Mesenchymal stem cell (in vitro differentiated cells and primary cell): ENCODE measurements around the gene APC2.

Source experiments
- DNase-seq: peaks from one replicate; pipeline ENCODE4 v3.0.0-alpha.2; 2013
- H2AFZ ChIP-seq: one replicate; pipeline ENCODE4 v1.6.1; 2013; ENCODE audit warnings: low read depth, mild to moderate bottlenecking, control low read depth, inconsistent platforms, low read length, moderate library complexity
- H2AK5ac ChIP-seq: 2 replicates; pipeline ENCODE4 v1.6.1; 2013; ENCODE audit warnings: low read length, moderate library complexity, mild to moderate bottlenecking, inconsistent platforms; ENCODE audit not compliant: severe bottlenecking
- H2BK120ac ChIP-seq: one replicate; pipeline ENCODE4 v1.6.1; 2013; ENCODE audit warnings: low read depth, mild to moderate bottlenecking, inconsistent platforms, low read length, moderate library complexity
- H2BK12ac ChIP-seq, 2 experiments: one replicate each; pipeline ENCODE4 v1.6.1; 2013; ENCODE audit warnings: inconsistent platforms in 2 of 2, low read length in 2 of 2, mild to moderate bottlenecking in 2 of 2, moderate library complexity in 2 of 2, control low read depth in 1 of 2
- H2BK15ac ChIP-seq: one replicate; pipeline ENCODE4 v1.6.1; 2013; ENCODE audit warnings: mild to moderate bottlenecking, low read depth, inconsistent platforms; ENCODE audit not compliant: poor library complexity, severe bottlenecking
- H2BK5ac ChIP-seq: 2 replicates; pipeline ENCODE4 v1.6.1; 2013; ENCODE audit warnings: low read depth, mild to moderate bottlenecking, low read length, control low read depth, inconsistent platforms; ENCODE audit not compliant: poor library complexity, severe bottlenecking
- H3K14ac ChIP-seq, 2 experiments: one replicate each; pipeline ENCODE4 v1.6.1; 2013; ENCODE audit warnings: inconsistent platforms in 2 of 2, low read length in 2 of 2, control low read depth in 1 of 2, mild to moderate bottlenecking in 1 of 2, moderate library complexity in 1 of 2
- H3K18ac ChIP-seq, 2 experiments: one replicate each; pipeline ENCODE4 v1.6.1; 2013; ENCODE audit warnings: inconsistent platforms in 2 of 2, low read length in 2 of 2, control low read depth in 1 of 2, low read depth in 1 of 2, mild to moderate bottlenecking in 1 of 2
- H3K23ac ChIP-seq, 2 experiments: one replicate each; pipeline ENCODE4 v1.6.1; 2013; ENCODE audit warnings: inconsistent platforms in 2 of 2, low read length in 2 of 2, mild to moderate bottlenecking in 2 of 2, moderate library complexity in 2 of 2, control low read depth in 1 of 2
- H3K27ac ChIP-seq: 2 replicates; pipeline ENCODE4 v1.5.1; 2013; ENCODE audit warnings: mild to moderate bottlenecking, moderate library complexity, low read length, control low read depth, inconsistent platforms; ENCODE audit not compliant: poor library complexity, severe bottlenecking
- H3K27me3 ChIP-seq, 2 experiments: 2 replicates each; pipeline versions ENCODE4 v1.6.1 to v1.7.0; 2013; ENCODE audit warnings: low read length in 2 of 2, mild to moderate bottlenecking in 2 of 2, moderate library complexity in 2 of 2, control low read depth in 1 of 2, inconsistent platforms in 1 of 2; ENCODE audit not compliant: control insufficient read depth in 1 of 2, insufficient read depth in 1 of 2
- H3K36me3 ChIP-seq, 2 experiments: 2 replicates each; pipeline versions ENCODE4 v1.6.1 to v1.7.0; 2013; ENCODE audit warnings: low read length in 2 of 2, control low read depth in 1 of 2, inconsistent platforms in 1 of 2, low read depth in 1 of 2, mild to moderate bottlenecking in 1 of 2; ENCODE audit not compliant: insufficient read depth in 2 of 2, control insufficient read depth in 1 of 2
- H3K4ac ChIP-seq, 2 experiments: one replicate each; pipeline ENCODE4 v1.6.1; 2013; ENCODE audit warnings: inconsistent platforms in 2 of 2, low read length in 2 of 2, mild to moderate bottlenecking in 2 of 2, moderate library complexity in 2 of 2, control low read depth in 1 of 2, low read depth in 1 of 2
- H3K4me1 ChIP-seq: 2 replicates; pipeline ENCODE4 v1.6.1; 2013; ENCODE audit warnings: low read depth, low read length, control low read depth; ENCODE audit not compliant: control insufficient read depth, insufficient read depth
- H3K4me2 ChIP-seq: 2 replicates; pipeline ENCODE4 v1.6.1; 2013; ENCODE audit warnings: low read length, mild to moderate bottlenecking, inconsistent platforms; ENCODE audit not compliant: poor library complexity, severe bottlenecking
- H3K4me3 ChIP-seq, 2 experiments: 2 replicates each; pipeline versions ENCODE4 v1.5.1 to v1.7.0; 2013; ENCODE audit warnings: low read length in 2 of 2, mild to moderate bottlenecking in 2 of 2, control low read depth in 1 of 2, low read depth in 1 of 2; ENCODE audit not compliant: insufficient read depth in 1 of 2
- H3K79me1 ChIP-seq: replicated peaks from 2 replicates; pipeline ENCODE4 v1.6.1; 2013; ENCODE audit warnings: mild to moderate bottlenecking, control low read depth, low read length, inconsistent platforms; ENCODE audit not compliant: poor library complexity, severe bottlenecking
- H3K9ac ChIP-seq: 2 replicates; pipeline ENCODE4 v1.7.0; 2013; ENCODE audit warnings: mild to moderate bottlenecking, low read length, moderate library complexity
- H3K9me3 ChIP-seq: 2 replicates; pipeline ENCODE4 v1.7.0; 2013; ENCODE audit warnings: mild to moderate bottlenecking, low read length; ENCODE audit not compliant: control insufficient read depth
- H4K8ac ChIP-seq: one replicate; pipeline ENCODE4 v1.6.1; 2013; ENCODE audit warnings: inconsistent platforms, mild to moderate bottlenecking, low read length, moderate library complexity
- H4K91ac ChIP-seq: one replicate; pipeline ENCODE4 v1.6.1; 2013; ENCODE audit warnings: mild to moderate bottlenecking, low read length, inconsistent platforms
- WGBS: methylation state at CpG from one replicate; pipeline ENCODE4 v1.1.7; 2013; ENCODE audit warnings: mixed read lengths; 5-methylcytosine and 5-hydroxymethylcytosine counted together

Gene APC2

DNA sequence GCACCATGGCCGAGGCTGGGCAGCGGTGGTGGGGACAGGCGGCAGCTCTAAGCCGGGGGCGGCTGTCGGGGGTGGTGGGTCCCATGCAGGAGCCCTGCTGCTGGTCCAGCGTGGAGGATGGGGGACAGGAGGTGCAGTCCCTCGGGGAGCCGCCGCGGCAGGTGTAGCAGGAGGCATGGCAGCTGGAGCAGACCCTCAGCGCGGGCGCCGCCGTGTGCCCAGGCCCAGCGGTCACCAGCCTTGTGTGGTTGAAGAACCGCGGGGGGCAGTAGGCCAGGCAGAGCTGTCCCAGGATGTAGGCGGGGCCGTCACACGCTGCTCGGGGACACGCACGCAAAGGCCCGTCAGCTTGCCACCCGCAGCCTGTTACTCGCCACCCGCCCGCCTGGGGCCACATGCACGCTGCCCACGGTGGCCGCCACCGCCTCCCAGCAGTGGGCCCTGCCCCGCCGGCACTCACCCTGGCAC, 32.0 kb downstream of the APC2 start:
- H2BK5ac ChIP-seq, result no peak overlapping the region
- DNase-seq, result no peak

DNA sequence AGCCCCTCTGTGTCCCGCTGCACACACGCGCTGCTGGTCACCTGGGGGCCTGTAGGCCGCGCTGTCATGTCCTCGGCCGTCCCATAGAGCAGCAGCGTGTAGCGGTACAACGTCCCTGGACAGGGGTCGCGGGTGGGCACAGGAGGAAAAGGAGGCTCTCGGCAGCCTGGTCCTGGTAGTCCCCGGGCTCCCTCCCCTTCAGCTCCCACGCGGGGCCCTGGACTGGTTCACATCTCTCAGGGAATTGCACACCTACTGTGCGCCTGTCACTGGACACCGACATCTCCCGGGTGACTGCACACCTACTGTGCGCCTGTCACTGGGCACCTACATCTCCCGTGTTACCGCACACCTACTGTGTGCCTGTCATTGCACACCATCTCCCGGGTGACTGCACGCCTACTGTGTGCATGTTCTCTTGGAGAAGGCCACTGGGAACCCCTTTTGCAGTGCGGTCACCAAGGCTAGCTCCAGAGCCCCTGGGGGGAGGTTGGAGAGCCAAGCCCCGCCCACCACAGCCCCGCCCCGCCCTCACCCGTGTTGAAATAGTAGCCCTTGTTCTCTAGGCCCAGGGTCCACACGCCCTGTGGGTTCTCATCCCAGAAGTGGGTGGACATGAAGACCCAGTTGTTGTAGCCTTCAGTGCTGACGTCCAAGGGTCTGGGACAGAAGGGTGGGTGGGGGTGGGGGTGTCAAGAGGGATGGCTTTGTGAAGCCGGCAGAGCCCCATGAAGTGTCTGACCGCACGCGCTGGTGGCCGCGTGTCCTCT, 32.6 kb downstream of the APC2 start:
- no peak for DNase-seq
- Histone ChIP-seq H3K27me3 (no peaks in the 10 kb centered on the region), H2AFZ (no peak overlapping the region), H3K36me3 (peaks cover under 1 to 26% of the 10 kb centered on the region in 2 experiments), H3K9me3 (no peaks in the 10 kb centered on the region), H2BK15ac (no peak overlapping the region), H3K14ac (no peak overlapping the region), H4K91ac (peak overlapping the region; percentile 67), H2BK12ac (no peak overlapping the region), H3K4ac (no peak overlapping the region), H3K9ac (no peak overlapping the region), H3K27ac (no peak overlapping the region), H3K23ac (no peak overlapping the region), H2AK5ac (no peak overlapping the region), H3K79me1 (peaks cover 2% of the 10 kb centered on the region), H3K18ac (peak overlapping the region in 1 of 2 experiments; percentile 25), H2BK120ac (no peak overlapping the region), H4K8ac (no peak overlapping the region), H3K4me2 (no peak overlapping the region), H3K4me1 (peaks cover 6% of the 10 kb centered on the region), H3K4me3 (no peak overlapping the region), H2BK5ac (no peak overlapping the region)
- WGBS, result 91% methylated on average over 37 of the region's 37 CpGs

More for the DNA sequence above, 32.0 kb downstream of the APC2 start:
- H3K27me3 ChIP-seq, result no peaks in the 10 kb centered on the region
- no peak overlapping the region for H3K14ac ChIP-seq
- H4K8ac ChIP-seq, result no peak overlapping the region
- peak overlapping the region; percentile 67 for H4K91ac ChIP-seq
- H3K79me1 ChIP-seq, result peaks cover 5% of the 10 kb centered on the region
- no peak overlapping the region for H2BK12ac ChIP-seq
- H3K9me3 ChIP-seq, result no peaks in the 10 kb centered on the region
- no peak overlapping the region for H3K4me2 ChIP-seq
- peaks cover 6% of the 10 kb centered on the region for H3K4me1 ChIP-seq
- no peak overlapping the region for H2BK120ac ChIP-seq
- no peak overlapping the region for H2AFZ ChIP-seq
- H3K23ac ChIP-seq, result no peak overlapping the region
- no peak overlapping the region for H3K4me3 ChIP-seq
- H3K4ac ChIP-seq, result no peak overlapping the region
- H2AK5ac ChIP-seq, result no peak overlapping the region
- H2BK15ac ChIP-seq, result no peak overlapping the region
- no peak overlapping the region for H3K9ac ChIP-seq
- H3K18ac ChIP-seq, result no peak overlapping the region
- H3K27ac ChIP-seq, result no peak overlapping the region
- peaks cover 5 to 20% of the 10 kb centered on the region in 2 experiments for H3K36me3 ChIP-seq
- WGBS, result 95% methylated on average over 31 of the region's 36 CpGs

- Histone ChIP-seq H3K27me3 (no peaks in the 10 kb centered on the region), H2AFZ (no peak overlapping the region), H3K36me3 (peaks cover 0 to 26% of the 10 kb centered on the region in 2 experiments), H4K91ac (peak overlapping the region; percentile 18), H3K4me2 (no peak overlapping the region), H3K79me1 (no peaks in the 10 kb centered on the region), H2BK12ac (no peak overlapping the region), H2AK5ac (no peak overlapping the region), H2BK15ac (no peak overlapping the region), H2BK5ac (no peak overlapping the region), H3K14ac (no peak overlapping the region), H3K4me1 (peaks cover 2% of the 10 kb centered on the region), H3K27ac (no peak overlapping the region), H3K23ac (no peak overlapping the region), H3K9ac (no peak overlapping the region), H3K18ac (no peak overlapping the region), H4K8ac (no peak overlapping the region), H2BK120ac (no peak overlapping the region), H3K4ac (no peak overlapping the region), H3K9me3 (no peaks in the 10 kb centered on the region), H3K4me3 (no peak overlapping the region)
- 93% methylated on average over 74 of the region's 77 CpGs for WGBS
- no peak for DNase-seq
These were observed 33.4 kb downstream of the APC2 start for GRCh38 chr19:1483131-1483978.

DNA sequence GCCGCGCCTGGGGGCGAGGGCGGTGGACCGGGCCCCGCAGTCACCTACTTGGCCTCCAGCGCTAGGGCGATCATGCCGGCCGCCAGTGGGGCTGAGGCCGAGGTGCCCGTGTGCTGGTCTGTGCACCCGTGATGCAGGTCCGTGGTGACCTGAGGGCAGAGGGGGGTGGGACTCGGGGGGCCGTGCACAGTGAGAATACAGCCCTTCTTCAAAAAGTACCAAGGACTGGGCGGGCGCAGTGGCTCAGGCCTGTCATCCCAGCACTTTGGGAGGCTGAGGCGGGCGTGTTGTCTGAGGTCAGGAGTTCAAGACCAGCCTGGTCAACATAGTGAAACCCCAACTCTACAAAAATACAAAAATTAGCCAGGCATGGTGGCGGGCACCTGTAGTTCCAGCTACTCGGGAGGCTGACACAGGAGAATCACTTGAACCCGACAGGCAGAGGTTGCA, 34.1 kb downstream of the APC2 start:
- Histone ChIP-seq H4K91ac (no peak overlapping the region), H3K4me1 (peaks cover 2% of the 10 kb centered on the region), H2AFZ (no peak overlapping the region), H4K8ac (peak overlapping the region; percentile 4), H3K27ac (no peak overlapping the region), H2BK5ac (no peak overlapping the region), H3K9me3 (no peaks in the 10 kb centered on the region), H3K4ac (no peak overlapping the region), H2BK15ac (no peak overlapping the region), H3K36me3 (peaks cover 0 to 26% of the 10 kb centered on the region in 2 experiments), H3K14ac (no peak overlapping the region), H3K23ac (no peak overlapping the region), H3K4me2 (no peak overlapping the region), H3K79me1 (no peaks in the 10 kb centered on the region), H2BK12ac (no peak overlapping the region), H3K18ac (no peak overlapping the region), H3K4me3 (no peak overlapping the region), H2BK120ac (no peak overlapping the region), H3K9ac (no peak overlapping the region), H2AK5ac (no peak overlapping the region), H3K27me3 (no peaks in the 10 kb centered on the region)
- DNase-seq, result no peak
- 91% methylated on average over 22 of the region's 23 CpGs for WGBS
